B cell (primary cell): ENCODE data around the gene CDC42SE2.

Source experiments
- EZH2 ChIP-seq: IDR thresholded peaks from 2 replicates; pipeline ENCODE4 v1.6.1; 2012; ENCODE audit warnings: borderline replicate concordance, low read depth, mild to moderate bottlenecking, moderate library complexity, low read length; ENCODE audit not compliant: insufficient read depth, poor library complexity, severe bottlenecking
- TF ChIP-seq, protein P1 (sequence below): fragments of 200-600 bp; IDR thresholded peaks from one replicate; pipeline ENCODE4 v1.8.0; 2022; ENCODE audit warnings: antibody characterized with exemption, mild to moderate bottlenecking

DNA sequence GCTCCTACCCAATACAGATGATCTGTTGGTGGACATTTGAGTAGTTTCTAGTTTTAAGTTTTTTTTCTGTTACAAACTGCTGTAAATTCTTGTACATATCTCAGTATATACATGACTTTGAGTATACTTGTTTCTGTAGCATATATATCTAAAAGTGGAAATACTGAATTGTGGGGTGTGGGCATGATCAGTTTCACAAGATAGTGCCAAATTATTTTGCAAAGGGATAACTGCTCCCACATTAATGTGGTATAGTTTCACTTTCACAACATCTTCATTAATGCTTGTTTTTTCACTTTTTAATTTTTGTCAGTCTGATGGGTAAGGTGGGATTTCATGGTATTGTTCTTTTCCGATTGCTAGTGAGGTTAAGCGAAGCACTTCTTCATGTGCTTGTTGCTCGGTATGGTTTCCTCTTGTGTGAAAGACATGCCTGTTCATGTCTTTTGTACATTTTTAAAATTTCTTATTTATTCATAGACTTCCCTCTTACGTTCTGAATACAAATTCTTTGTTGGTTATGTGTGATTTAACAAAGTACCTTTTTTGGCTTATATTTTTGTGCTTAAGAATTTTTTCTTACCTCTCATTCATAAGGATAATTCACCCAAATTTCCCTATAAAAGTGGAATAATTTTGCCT, 103.5 kb downstream of the CDC42SE2 start:
- TF ChIP-seq EZH2, result no peak
- TF ChIP-seq, protein P1, sequence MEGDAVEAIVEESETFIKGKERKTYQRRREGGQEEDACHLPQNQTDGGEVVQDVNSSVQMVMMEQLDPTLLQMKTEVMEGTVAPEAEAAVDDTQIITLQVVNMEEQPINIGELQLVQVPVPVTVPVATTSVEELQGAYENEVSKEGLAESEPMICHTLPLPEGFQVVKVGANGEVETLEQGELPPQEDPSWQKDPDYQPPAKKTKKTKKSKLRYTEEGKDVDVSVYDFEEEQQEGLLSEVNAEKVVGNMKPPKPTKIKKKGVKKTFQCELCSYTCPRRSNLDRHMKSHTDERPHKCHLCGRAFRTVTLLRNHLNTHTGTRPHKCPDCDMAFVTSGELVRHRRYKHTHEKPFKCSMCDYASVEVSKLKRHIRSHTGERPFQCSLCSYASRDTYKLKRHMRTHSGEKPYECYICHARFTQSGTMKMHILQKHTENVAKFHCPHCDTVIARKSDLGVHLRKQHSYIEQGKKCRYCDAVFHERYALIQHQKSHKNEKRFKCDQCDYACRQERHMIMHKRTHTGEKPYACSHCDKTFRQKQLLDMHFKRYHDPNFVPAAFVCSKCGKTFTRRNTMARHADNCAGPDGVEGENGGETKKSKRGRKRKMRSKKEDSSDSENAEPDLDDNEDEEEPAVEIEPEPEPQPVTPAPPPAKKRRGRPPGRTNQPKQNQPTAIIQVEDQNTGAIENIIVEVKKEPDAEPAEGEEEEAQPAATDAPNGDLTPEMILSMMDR, result no peak
